B cell (primary cell): ENCODE measurements around the gene SPIB. TPM values are rescaled to one million over a fixed set of nuclear protein-coding genes. Genes with fewer than 3 reads are reported as not detected.

ENCODE experiments used
- ATAC-seq: fragments of 200-7000 bp; cut with Tn5 transposase; one replicate; pipeline ENCODE4 v1.10.0; 2021; ENCODE audit warnings: low read depth, mild to moderate bottlenecking, moderate number of reproducible peaks, moderate library complexity
- CTCF ChIA-PET: fragments of 350-600 bp; sonication (Branson Sonifier 250); formaldehyde crosslinking; loops from one replicate; lab custom pipeline; 2021; ENCODE audit warnings: antibody characterized with exemption, inconsistent platforms; lab: Charles Lee
- POLR2A ChIA-PET: fragments of 350-600 bp; sonication (Branson Sonifier 250); formaldehyde crosslinking; loops from one replicate; lab custom pipeline; 2021; ENCODE audit warnings: antibody characterized with exemption; lab: Charles Lee
- DNase-seq: peaks from one replicate; pipeline ENCODE4 v3.0.0; 2013
- H2AFZ ChIP-seq: 2 replicates; pipeline ENCODE4 v1.6.1; 2012; ENCODE audit warnings: mild to moderate bottlenecking, low read depth, low read length; ENCODE audit not compliant: insufficient read depth, poor library complexity, severe bottlenecking
- H3K27ac ChIP-seq, 2 donors: 1 replicate in 1 of 2; 2 replicates in 1 of 2; pipeline ENCODE4 v1.5.1; 2012 to 2013; ENCODE audit warnings: low read length in 2 of 2, mild to moderate bottlenecking in 2 of 2, moderate library complexity in 1 of 2
- H3K27me3 ChIP-seq, 4 experiments: fragments of 200-600 bp in 1 of 4; sonication (generic) in 1 of 4; replicated peaks in 1 of 4; 1 replicate in 2 of 4; 2 replicates in 2 of 4; pipeline versions ENCODE4 v1.6.1 to v1.7.0; 2013 to 2016; ENCODE audit warnings: low read length in 3 of 4, mild to moderate bottlenecking in 2 of 4, mixed read lengths in 1 of 4, moderate library complexity in 1 of 4; ENCODE audit not compliant: insufficient read depth in 4 of 4, control insufficient read depth in 3 of 4; ENCODE audit errors: control extremely low read depth in 1 of 4
- H3K36me3 ChIP-seq, 2 experiments: replicated peaks in 1 of 2; 1 replicate in 1 of 2; 2 replicates in 1 of 2; pipeline versions ENCODE4 v1.6.1 to v1.7.1; 2013; ENCODE audit warnings: low read length in 1 of 2; ENCODE audit not compliant: insufficient read depth in 2 of 2, control insufficient read depth in 1 of 2; ENCODE audit errors: control extremely low read depth in 1 of 2, extremely low read depth in 1 of 2
- H3K4me1 ChIP-seq, 2 donors: fragments of 200-600 bp in 1 of 2; sonication (generic) in 1 of 2; 1 replicate in 1 of 2; 2 replicates in 1 of 2; pipeline versions ENCODE4 v1.5.1 to v1.6.1; 2013 to 2017; ENCODE audit warnings: low read length in 2 of 2; ENCODE audit not compliant: control insufficient read depth in 2 of 2, insufficient read depth in 2 of 2
- H3K4me2 ChIP-seq: replicated peaks from 2 replicates; pipeline ENCODE3; 2012; ENCODE audit warnings: mild to moderate bottlenecking, low read depth, low read length; ENCODE audit not compliant: poor library complexity, severe bottlenecking
- H3K4me3 ChIP-seq, 5 experiments: fragments of 200-600 bp in 1 of 5; sonication (generic) in 1 of 5; 1 replicate in 3 of 5; 2 replicates in 2 of 5; pipeline versions ENCODE4 v1.5.1 to v1.7.0; 2011 to 2016; ENCODE audit warnings: low read length in 4 of 5, mild to moderate bottlenecking in 4 of 5, low read depth in 2 of 5, control low read depth in 1 of 5, moderate library complexity in 1 of 5; ENCODE audit not compliant: insufficient read depth in 1 of 5; ENCODE audit errors: control extremely low read depth in 1 of 5, extremely low read depth in 1 of 5
- H3K79me2 ChIP-seq: fragments of 200-600 bp; sonication (generic); one replicate; pipeline ENCODE4 v1.6.0; 2016; ENCODE audit warnings: low read length; ENCODE audit not compliant: control insufficient read depth, insufficient read depth
- H3K9ac ChIP-seq: fragments of 200-600 bp; sonication (generic); 2 replicates; pipeline ENCODE4 v1.6.1; 2017; ENCODE audit warnings: mild to moderate bottlenecking, low read length, moderate library complexity
- H3K9me3 ChIP-seq, 3 donors: one replicate each; pipeline versions ENCODE4 v1.6.1 to v1.7.1; 2013; ENCODE audit warnings: low read length in 2 of 3; ENCODE audit not compliant: control insufficient read depth in 2 of 3, insufficient read depth in 1 of 3; ENCODE audit errors: control extremely low read depth in 1 of 3
- H4K20me1 ChIP-seq: 2 replicates; pipeline ENCODE4 v1.6.0; 2012; ENCODE audit warnings: mild to moderate bottlenecking, low read length; ENCODE audit not compliant: insufficient read depth, control insufficient read depth, poor library complexity, severe bottlenecking
- H3K27ac Mint-ChIP-seq: one replicate; pipeline ENCODE4 v1.8.0; 2021; ENCODE audit warnings: mixed read lengths
- H3K27me3 Mint-ChIP-seq: one replicate; pipeline ENCODE4 v1.8.0; 2021; ENCODE audit warnings: mixed read lengths
- H3K4me1 Mint-ChIP-seq: one replicate; pipeline ENCODE4 v1.8.0; 2021; ENCODE audit warnings: mixed read lengths
- H3K4me3 Mint-ChIP-seq: one replicate; pipeline ENCODE4 v1.8.0; 2021; ENCODE audit warnings: mixed read lengths
- H3K9me3 Mint-ChIP-seq: one replicate; pipeline ENCODE4 v1.8.0; 2022; ENCODE audit warnings: mixed read lengths; ENCODE audit not compliant: insufficient read depth
- CTCF ChIP-seq: fragments of 200-600 bp; IDR thresholded peaks from one replicate; pipeline ENCODE4 v1.8.0; 2022; ENCODE audit warnings: antibody characterized with exemption, mild to moderate bottlenecking
- EZH2 ChIP-seq: IDR thresholded peaks from 2 replicates; pipeline ENCODE4 v1.6.1; 2012; ENCODE audit warnings: borderline replicate concordance, low read depth, mild to moderate bottlenecking, moderate library complexity, low read length; ENCODE audit not compliant: insufficient read depth, poor library complexity, severe bottlenecking
- WGBS: methylation state at CpG from one replicate; pipeline ENCODE4 v1.1.5; 2013; ENCODE audit warnings: missing lambda C conversion rate; ENCODE audit not compliant: insufficient coverage; 5-methylcytosine and 5-hydroxymethylcytosine counted together
- intact Hi-C: fragments of 100-400 bp; cut with micrococcal nuclease; formaldehyde crosslinking; loops from one replicate; pipeline ENCODE4 v1.10.0; 2022
- polyA plus RNA-seq: library from polyadenylated mRNA; depleted of rRNA; stranded (reverse); fragments of >200 nt; gene quantifications from 2 replicates; pipeline ENCODE4 v1.2.3, GENCODE V29; 2012
- total RNA-seq, 2 donors: library from RNA; stranded (reverse); fragments of 120-200 nt in 1 of 2; gene quantifications; 1 replicate in 1 of 2; 2 replicates in 1 of 2; pipeline versions ENCODE4 v1.2.3 to v1.2.4, GENCODE V29; 2013 to 2022

SPIB gene
- total and polyA plus RNA-seq, 2 donors (not counting 1 experiment from before 2014, with no cell fraction given) = 183 to 205 TPM

GRCh38 chr19:50477751-50478515 lies 59.2 kb downstream of the SPIB start:
- Histone ChIP-seq H3K9me3 (peaks cover 0 to 11% (median 0%) of the 10 kb centered on the region in 3 donors), H3K4me3 (peak overlapping the region in 1 of 5 experiments; percentile 11), H3K36me3 (peaks cover 0 to 46% of the 10 kb centered on the region in 2 experiments), H3K79me2 (peaks cover 45% of the 10 kb centered on the region), H4K20me1 (peaks cover 49% of the 10 kb centered on the region), H3K27me3 (no peaks in the 10 kb centered on the region), H3K4me2 (peak overlapping the region; percentile 99), H3K27ac (no peak overlapping the region), H3K9ac (peak overlapping the region; percentile 100), H3K4me1 (peaks cover 14 to 23% of the 10 kb centered on the region in 2 donors), H2AFZ (no peak overlapping the region)
- H3K4me3 Mint-ChIP-seq = peak overlapping the region; percentile 99
- intact Hi-C loops = no loop called here
- DNase-seq (no peak), ATAC-seq (no peak)
- ChIA-PET CTCF (interaction anchor here (0.8 to 1.5 kb wide), 4 partner anchors 14 to 121 kb away, joined by 3 to 4 read pairs (median 4); partner anchors contain the start of gene JOSD2), POLR2A (no interaction called here)
- no peak for TF ChIP-seq CTCF
- peaks cover 29% of the 10 kb centered on the region for H3K4me1 Mint-ChIP-seq
- WGBS = 99% methylated on average over 11 of the region's 17 CpGs
- peak overlapping the region; percentile 17 for H3K27ac Mint-ChIP-seq
- H3K27me3 Mint-ChIP-seq = no peaks in the 10 kb centered on the region
- H3K9me3 Mint-ChIP-seq = no peaks in the 10 kb centered on the region

GRCh38 chr19:50478901-50479715 lies 60.4 kb downstream of the SPIB start:
- Mint-ChIP-seq H3K4me3 (peak overlapping the region; percentile 39), H3K9me3 (no peaks in the 10 kb centered on the region), H3K4me1 (peaks cover 29% of the 10 kb centered on the region), H3K27ac (peak overlapping the region; percentile 50), H3K27me3 (no peaks in the 10 kb centered on the region)
- Histone ChIP-seq H3K4me1 (peaks cover 14 to 23% of the 10 kb centered on the region in 2 donors), H4K20me1 (peaks cover 49% of the 10 kb centered on the region), H3K27ac (no peak overlapping the region), H3K4me2 (no peak overlapping the region), H3K79me2 (peaks cover 45% of the 10 kb centered on the region), H2AFZ (no peak overlapping the region), H3K4me3 (no peak overlapping the region), H3K36me3 (peaks cover 0 to 48% of the 10 kb centered on the region in 2 experiments), H3K9ac (no peak overlapping the region), H3K9me3 (peaks cover 0 to 11% (median 0%) of the 10 kb centered on the region in 3 donors), H3K27me3 (no peaks in the 10 kb centered on the region)
- intact Hi-C loops = no loop called here
- CTCF ChIA-PET = interaction anchor here (1.0 to 1.5 kb wide), 5 partner anchors 16 to 150 kb away, joined by 3 to 4 read pairs (median 3); partner anchors contain the start of gene KCNC3
- no peak for DNase-seq
- no peak for TF ChIP-seq EZH2
- TF ChIP-seq CTCF = peak; percentile 40
- 99% methylated on average over 16 of the region's 19 CpGs for WGBS
- POLR2A ChIA-PET = no interaction called here
- no peak for ATAC-seq
